NCI-H226 (cell line): ENCODE data around the gene ACAD9.
"Not testable (repeated sequence)": the region's sequence is repeated elsewhere in the genome, so short reads cannot be mapped to it uniquely, and the experiment has no call there.

Experiments used
- DNase-seq: peaks from one replicate; pipeline ENCODE4 v3.0.0-alpha.2; 2015

Gene ACAD9

GRCh38 chr3:128879125-128879969 is at the start of gene ACAD9:
TSS of gene ACAD9 (plus strand) at chr3:128879620. CDS start at chr3:128879692, 72 bp downstream.
- DNase-seq: peak; percentile 94

- DNase-seq: not testable (repeated sequence)
Observed at GRCh38 chr3:128829925-128830625, 49.3 kb upstream of the ACAD9 start.

GRCh38 chr3:128830762-128831161 is 48.7 kb upstream of the ACAD9 start:
- DNase-seq: not testable (repeated sequence)

GRCh38 chr3:128832979-128833378 is 46.4 kb upstream of the ACAD9 start:
- DNase-seq: not testable (repeated sequence)

GRCh38 chr3:128835096-128835495 is 44.3 kb upstream of the ACAD9 start:
- no peak for DNase-seq

GRCh38 chr3:128841926-128842920 is 37.2 kb upstream of the ACAD9 start:
- DNase-seq: no peak

- no peak for DNase-seq
Observed at GRCh38 chr3:128844502-128844901, 34.9 kb upstream of the ACAD9 start.

GRCh38 chr3:128845119-128845777 is 34.2 kb upstream of the ACAD9 start:
- no peak for DNase-seq

- peak; percentile 73 for DNase-seq
Observed at GRCh38 chr3:128845778-128846485, 33.5 kb upstream of the ACAD9 start.

GRCh38 chr3:128846486-128846891 is 32.9 kb upstream of the ACAD9 start:
- no peak for DNase-seq

- no peak for DNase-seq
Observed at GRCh38 chr3:128847666-128848370, 31.6 kb upstream of the ACAD9 start.

GRCh38 chr3:128848936-128849335 is 30.5 kb upstream of the ACAD9 start:
- no peak for DNase-seq

GRCh38 chr3:128849911-128850455 is 29.4 kb upstream of the ACAD9 start:
- no peak for DNase-seq

GRCh38 chr3:128850544-128850943 is 28.9 kb upstream of the ACAD9 start:
- no peak for DNase-seq

- no peak for DNase-seq
Observed at GRCh38 chr3:128851601-128852000, 27.8 kb upstream of the ACAD9 start.

GRCh38 chr3:128853826-128854225 is 25.6 kb upstream of the ACAD9 start:
- DNase-seq: no peak

GRCh38 chr3:128854475-128854874 is 24.9 kb upstream of the ACAD9 start:
- no peak for DNase-seq

- no peak for DNase-seq
Observed at GRCh38 chr3:128855569-128855968, 23.9 kb upstream of the ACAD9 start.

GRCh38 chr3:128858167-128858566 is 21.3 kb upstream of the ACAD9 start:
- no peak for DNase-seq

GRCh38 chr3:128859630-128860029 is 19.8 kb upstream of the ACAD9 start:
- no peak for DNase-seq

- DNase-seq: no peak
Observed at GRCh38 chr3:128861491-128861890, 17.9 kb upstream of the ACAD9 start.
